OCI-M2 (cell line): ENCODE measurements around the gene COQ3.

Source experiments
- DNase-seq: peaks from one replicate; lab custom pipeline; 2025; ENCODE audit not compliant: unreplicated experiment; lab: John Stamatoyannopoulos, UW

The COQ3 gene

DNA sequence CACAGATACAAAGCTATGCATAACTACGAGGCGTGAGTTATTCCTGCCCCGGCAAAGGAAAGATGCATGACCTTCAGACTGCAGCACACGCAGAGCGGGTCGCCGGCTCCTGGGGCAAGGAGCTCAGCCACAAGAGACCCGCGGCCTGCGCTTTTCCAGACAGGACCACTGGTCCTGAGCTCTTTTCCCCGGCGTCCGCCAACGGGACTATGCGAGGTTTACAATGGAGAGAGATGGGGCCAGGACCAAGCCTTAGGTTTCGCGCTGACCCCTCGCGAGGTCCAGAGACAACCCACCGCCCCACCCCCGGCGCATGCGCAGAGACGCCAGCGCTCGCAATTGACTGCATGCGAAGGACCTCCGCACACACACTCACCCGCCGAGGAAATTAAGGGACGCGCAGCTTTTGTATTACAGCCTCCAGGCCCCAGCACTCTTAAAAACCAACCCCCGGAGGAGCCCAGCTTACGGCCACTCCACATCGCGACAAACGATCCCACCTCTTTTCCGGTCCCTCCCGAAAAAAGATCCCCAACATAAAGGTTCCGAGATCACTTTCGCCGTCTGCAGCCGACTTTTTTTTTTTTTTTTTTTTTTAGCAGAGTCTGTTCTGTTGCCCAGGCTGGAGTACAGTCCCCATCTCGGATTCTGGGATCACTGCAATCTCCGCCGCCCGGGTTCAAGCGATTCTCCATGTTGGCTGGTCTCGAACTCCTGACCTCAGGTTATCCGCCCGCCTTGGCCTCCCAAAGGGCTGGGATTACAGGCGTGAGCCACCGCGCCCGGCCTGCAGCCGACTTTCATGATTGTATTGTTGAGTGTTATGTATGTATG, at the start of gene COQ3:
COQ3 (minus strand) TSS at position 498 of the 834 bp plus-strand sequence; CDS start at position 482, 16 bp downstream.
- peak; percentile 82 for DNase-seq

DNA sequence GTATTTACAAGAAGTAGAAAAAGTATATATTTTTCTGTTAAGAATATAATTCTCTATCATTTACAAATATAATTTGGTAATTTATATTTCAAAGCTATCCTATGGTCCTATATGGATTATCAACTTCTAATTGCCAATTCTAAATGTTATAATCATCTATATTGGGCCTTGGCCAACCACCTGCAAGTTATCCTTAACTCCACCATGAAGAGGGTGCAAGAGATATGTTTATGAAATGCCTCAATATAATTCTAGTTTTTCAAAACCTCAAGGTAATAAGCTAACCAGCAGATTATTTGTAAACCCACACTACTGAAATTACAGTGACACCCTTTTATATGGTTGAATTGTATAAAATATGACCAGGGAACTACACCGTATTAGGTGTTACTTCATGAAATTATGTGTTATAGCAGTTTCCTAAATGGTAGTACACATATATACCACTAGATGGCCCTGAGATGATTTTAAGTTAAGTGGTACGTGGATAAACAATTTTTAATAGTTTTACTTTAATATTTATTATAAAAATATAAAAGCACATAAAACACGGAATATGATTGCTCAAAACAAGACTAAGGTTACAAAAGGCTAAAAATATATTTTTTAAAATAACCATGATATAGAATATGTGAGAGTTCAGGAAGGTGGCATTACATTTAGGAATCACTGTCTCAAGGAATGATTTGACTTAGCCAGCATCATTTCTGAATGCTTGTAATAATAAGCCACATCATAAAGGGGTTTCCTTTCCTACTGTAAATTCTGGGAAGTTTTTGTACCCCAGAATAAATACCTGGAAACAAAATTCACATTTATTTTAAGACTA, 40.9 kb upstream of the COQ3 start:
- no peak for DNase-seq

DNA sequence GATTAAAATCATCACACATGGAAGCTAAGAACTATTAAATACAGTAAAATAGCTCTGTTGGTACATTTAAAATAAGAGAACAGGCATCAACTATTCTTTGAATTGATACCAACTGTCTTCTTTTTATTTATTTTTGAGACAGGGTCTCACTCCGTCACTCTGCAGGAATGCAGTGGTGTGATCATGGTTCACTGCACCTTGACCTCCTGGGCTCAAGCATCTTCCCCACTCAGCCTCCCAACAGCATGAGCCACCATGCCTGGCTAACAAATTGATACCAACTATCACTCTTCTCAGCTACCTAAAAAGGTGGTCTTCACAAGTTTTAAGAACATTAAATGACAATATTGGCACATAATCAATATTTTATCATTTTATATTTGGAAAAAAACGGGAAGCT, 38.9 kb upstream of the COQ3 start:
- no peak for DNase-seq

DNA sequence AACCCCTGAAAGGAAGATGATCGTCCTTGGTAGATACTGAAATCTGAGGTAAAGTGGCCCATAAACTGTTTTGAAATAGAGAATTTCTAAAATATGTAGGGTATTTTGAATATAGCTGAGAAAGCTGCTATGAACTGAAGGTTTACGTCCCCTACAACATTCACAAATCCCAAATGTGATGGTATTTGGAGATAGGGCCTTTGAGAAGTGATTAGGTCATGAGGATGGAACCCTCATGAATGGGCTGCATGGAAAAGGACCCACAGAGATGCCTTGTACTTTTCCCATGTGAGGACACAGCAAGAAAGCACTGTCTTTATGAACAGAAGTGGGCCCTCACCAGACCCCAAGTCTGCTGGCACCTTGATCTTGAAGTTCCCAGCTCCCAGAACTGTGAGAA, 37.9 kb upstream of the COQ3 start:
- no peak for DNase-seq

- no peak for DNase-seq
These were observed 34.0 kb upstream of the COQ3 start for GRCh38 chr6:99427988-99428387.

GRCh38 chr6:99426451-99426757, 32.4 kb upstream of the COQ3 start:
- DNase-seq, result no peak

DNA sequence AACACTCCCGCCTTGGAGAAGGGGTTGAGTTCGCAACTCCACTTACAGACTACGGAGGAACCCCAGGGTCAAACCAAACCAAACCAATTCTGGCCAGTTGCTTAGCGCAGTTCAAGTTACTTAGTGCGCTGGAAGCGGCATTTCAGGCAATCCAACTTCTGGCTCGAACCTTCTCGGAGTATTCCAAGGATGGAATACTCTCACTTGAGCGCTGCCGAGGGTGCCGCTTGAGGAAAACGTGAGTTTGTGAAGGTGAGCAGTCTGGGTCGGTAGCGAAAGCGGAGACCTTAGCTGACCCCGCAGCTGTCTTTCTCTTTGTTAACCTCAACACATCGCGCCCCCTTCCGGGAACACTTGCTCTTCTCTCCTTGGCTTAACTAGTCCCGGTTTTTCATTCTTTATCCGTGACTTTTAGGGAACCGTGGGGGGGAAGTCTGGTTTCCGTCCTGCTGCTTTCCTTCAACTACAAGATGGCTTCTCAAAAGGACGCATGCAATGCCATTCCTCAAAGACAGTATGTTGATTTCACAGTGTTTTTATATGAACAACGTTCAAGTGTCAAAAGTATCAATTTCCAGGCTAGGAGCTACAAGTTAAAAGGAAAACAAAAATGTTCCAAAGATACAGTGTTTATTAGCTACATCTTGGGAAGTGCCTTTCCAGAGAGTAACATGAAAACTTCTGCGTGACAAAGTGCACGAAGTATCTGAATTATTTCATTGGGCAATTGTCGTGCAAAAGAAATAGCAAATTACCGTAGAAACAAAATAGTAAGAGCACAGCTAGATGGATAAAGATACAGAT, 31.9 kb upstream of the COQ3 start:
- DNase-seq, result peak; percentile 93

GRCh38 chr6:99424761-99425646, 31.0 kb upstream of the COQ3 start, which contains the start of gene PNISR:
Gene PNISR, minus strand, starts transcription at chr6:99425308. Its CDS starts 10,649 bp downstream, at chr6:99414659.
- peak; percentile 87 for DNase-seq

GRCh38 chr6:99424022-99424421, 30.0 kb upstream of the COQ3 start:
- DNase-seq, result no peak

DNA sequence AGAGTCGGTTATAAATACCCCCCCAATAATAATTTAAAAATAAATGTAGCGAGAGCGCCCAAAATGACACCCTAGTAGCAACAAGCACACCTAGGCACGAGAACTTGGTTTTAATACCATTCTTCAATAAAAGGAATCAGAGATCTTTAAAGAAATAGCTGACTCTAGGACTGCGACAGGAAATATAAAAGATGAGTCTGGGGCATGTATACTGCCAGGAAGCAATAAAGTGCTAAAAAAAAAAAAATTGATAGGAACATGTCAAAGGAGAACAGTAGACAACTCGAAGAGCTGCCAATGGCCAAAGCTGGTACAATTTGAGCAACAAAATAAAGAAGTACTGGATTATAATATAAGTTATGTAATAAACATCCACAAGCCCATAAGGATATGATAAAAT, 28.9 kb upstream of the COQ3 start:
- DNase-seq, result no peak

- no peak for DNase-seq
These were observed 23.1 kb upstream of the COQ3 start for GRCh38 chr6:99416892-99417767.

GRCh38 chr6:99416226-99416625, 22.2 kb upstream of the COQ3 start:
- no peak for DNase-seq

GRCh38 chr6:99415446-99415845, 21.5 kb upstream of the COQ3 start:
- DNase-seq, result no peak

DNA sequence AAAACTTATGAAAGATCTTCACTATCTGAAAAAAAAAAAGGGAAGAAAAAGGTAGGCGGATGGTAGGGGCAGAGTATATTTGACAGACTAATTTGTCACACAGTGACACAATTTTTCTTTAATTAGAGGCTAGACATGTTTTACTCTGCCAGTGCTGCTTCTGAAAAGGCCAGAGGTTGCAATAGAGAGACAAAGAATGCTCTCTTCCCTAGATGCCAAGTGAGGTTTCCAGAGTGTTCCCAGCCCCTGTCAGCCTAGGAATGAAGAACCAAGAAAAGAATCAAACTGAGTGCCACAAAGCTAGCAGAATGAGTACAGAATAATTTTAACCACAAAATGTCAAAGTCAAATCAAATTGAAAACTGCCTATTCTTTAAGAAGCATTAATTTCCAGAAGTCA, 18.1 kb upstream of the COQ3 start:
- no peak for DNase-seq

- no peak for DNase-seq
These were observed 15.7 kb upstream of the COQ3 start for GRCh38 chr6:99409672-99410071.

DNA sequence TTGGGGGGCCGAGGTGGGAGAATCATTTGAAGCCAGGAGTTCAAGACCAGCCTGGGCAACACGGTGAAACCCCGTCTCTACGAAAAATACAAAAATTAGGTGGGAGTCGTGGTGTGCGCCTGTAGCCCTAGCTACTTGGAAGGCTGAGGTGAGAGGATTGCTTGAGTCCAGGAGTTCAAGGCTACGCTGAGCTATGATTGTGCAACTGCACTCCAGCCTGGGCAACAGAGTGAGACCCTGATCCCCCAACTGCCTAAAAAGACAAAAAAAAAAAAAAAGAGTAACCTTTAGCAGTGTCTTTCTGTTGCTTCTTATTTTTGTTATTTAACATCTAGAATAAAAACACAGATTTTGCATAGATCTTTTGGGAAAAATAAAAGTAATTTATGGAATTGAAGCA, 13.1 kb upstream of the COQ3 start:
- no peak for DNase-seq

- no peak for DNase-seq
These were observed 8.5 kb upstream of the COQ3 start for GRCh38 chr6:99402448-99402847.

DNA sequence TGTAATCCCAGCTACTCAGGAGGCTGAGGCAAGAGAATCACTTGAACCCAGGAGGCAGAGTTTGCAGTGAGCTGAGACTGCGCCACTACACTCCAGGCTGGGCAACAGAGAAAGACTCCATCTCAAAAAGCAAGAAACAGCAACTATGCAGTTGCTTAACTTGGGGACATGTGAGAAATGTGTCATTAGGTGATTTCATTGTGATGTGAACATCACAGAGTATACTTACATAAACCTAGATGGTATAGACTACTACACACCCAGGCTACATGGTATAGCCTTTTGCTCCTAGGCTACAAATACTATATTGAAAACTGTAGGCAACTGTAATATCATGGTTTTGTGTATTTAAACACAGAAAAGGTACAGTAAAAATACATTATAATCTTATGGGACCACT, 3.3 kb upstream of the COQ3 start:
- no peak for DNase-seq

- no peak for DNase-seq
These were observed 663 bp downstream of the COQ3 start for GRCh38 chr6:99393366-99393697.

DNA sequence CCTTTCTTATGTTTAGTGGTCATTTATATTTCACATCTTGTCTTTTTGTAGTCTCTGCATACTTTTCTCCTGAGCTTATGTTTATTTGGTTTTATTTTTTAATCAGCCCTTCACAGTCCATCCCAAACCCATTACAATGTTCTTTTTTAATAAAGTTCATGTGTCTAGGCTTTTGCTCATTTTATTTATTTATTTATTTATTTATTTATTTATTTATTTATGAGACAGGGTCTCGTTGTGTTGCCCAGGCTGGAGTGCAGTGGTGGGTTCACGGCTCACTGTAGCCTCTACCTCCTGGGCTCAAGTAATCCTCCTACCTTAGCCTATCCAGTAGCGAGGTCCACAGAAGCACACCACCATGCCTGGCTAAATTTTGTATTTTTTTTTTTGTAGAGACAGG, 3.1 kb downstream of the COQ3 start:
- DNase-seq, result no peak
